MM.1S (cell line): Measurements from ENCODE around the gene DCN.

Experiments used
- DNase-seq: peaks from one replicate; pipeline ENCODE4 v3.0.0-alpha.2; 2015
- H2AFZ ChIP-seq: fragments of 300-600 bp; sonication (generic); 2 replicates; pipeline ENCODE4 v1.6.0; 2016; ENCODE audit warnings: antibody characterized with exemption, low read length
- H3F3A ChIP-seq: fragments of 300-600 bp; sonication (generic); 2 replicates; pipeline ENCODE4 v1.6.1; 2016; ENCODE audit warnings: mild to moderate bottlenecking, antibody characterized with exemption, low read length, moderate library complexity, mixed read lengths; ENCODE audit not compliant: insufficient read depth
- H3K27ac ChIP-seq: fragments of 300-600 bp; sonication (generic); 2 replicates; pipeline ENCODE4 v1.5.1; 2016; ENCODE audit warnings: mild to moderate bottlenecking, low read length
- H3K27me3 ChIP-seq: fragments of 300-600 bp; sonication (generic); replicated peaks from 2 replicates; pipeline ENCODE4 v1.6.0; 2016; ENCODE audit warnings: low read length; ENCODE audit not compliant: insufficient read depth
- H3K36me3 ChIP-seq: fragments of 300-600 bp; sonication (generic); replicated peaks from 2 replicates; pipeline ENCODE4 v1.6.1; 2016; ENCODE audit warnings: mild to moderate bottlenecking, low read length, mixed read lengths; ENCODE audit not compliant: insufficient read depth
- H3K4me1 ChIP-seq: fragments of 300-600 bp; sonication (generic); 2 replicates; pipeline ENCODE4 v1.6.1; 2016; ENCODE audit warnings: low read length, mixed read lengths
- H3K4me2 ChIP-seq: fragments of 300-600 bp; sonication (generic); 2 replicates; pipeline ENCODE4 v1.6.0; 2016; ENCODE audit warnings: low read depth, low read length
- H3K4me3 ChIP-seq: fragments of 300-600 bp; sonication (generic); 2 replicates; pipeline ENCODE4 v1.5.1; 2016; ENCODE audit warnings: low read length, mixed read lengths
- H3K79me2 ChIP-seq: fragments of 300-600 bp; sonication (generic); 2 replicates; pipeline ENCODE4 v1.6.1; 2016; ENCODE audit warnings: mixed run types, low read length, mixed read lengths
- H3K9ac ChIP-seq: fragments of 300-600 bp; sonication (generic); 2 replicates; pipeline ENCODE4 v1.6.1; 2016; ENCODE audit warnings: low read length, mixed read lengths
- H3K9me2 ChIP-seq: fragments of 300-600 bp; sonication (generic); replicated peaks from 2 replicates; pipeline ENCODE4 v1.6.1; 2016; ENCODE audit warnings: mild to moderate bottlenecking, low read length, mixed read lengths; ENCODE audit not compliant: insufficient read depth
- H3K9me3 ChIP-seq: fragments of 300-600 bp; sonication (generic); replicated peaks from 2 replicates; pipeline ENCODE4 v1.6.1; 2016; ENCODE audit warnings: mild to moderate bottlenecking, low read length, mixed read lengths; ENCODE audit not compliant: insufficient read depth
- H4K20me1 ChIP-seq: fragments of 300-600 bp; sonication (generic); 2 replicates; pipeline ENCODE4 v1.6.1; 2016; ENCODE audit warnings: mild to moderate bottlenecking, low read length, moderate library complexity, mixed read lengths; ENCODE audit not compliant: insufficient read depth
- CTCF ChIP-seq: fragments of 300-600 bp; sonication (generic); IDR thresholded peaks from 2 replicates; pipeline ENCODE4 v1.5.1; 2016; ENCODE audit warnings: antibody characterized with exemption, low read length, mixed read lengths
- EZH2 ChIP-seq: fragments of 300-600 bp; sonication (generic); optimal IDR thresholded peaks from 2 replicates; pipeline ENCODE3; 2017; ENCODE audit warnings: low read depth, mild to moderate bottlenecking, antibody characterized with exemption, low read length, mixed read lengths
- EZH2phosphoT487 ChIP-seq: fragments of 300-600 bp; sonication (generic); IDR thresholded peaks from 2 replicates; pipeline ENCODE4 v1.6.1; 2018; ENCODE audit warnings: antibody characterized with exemption, low read length

Gene DCN

DNA sequence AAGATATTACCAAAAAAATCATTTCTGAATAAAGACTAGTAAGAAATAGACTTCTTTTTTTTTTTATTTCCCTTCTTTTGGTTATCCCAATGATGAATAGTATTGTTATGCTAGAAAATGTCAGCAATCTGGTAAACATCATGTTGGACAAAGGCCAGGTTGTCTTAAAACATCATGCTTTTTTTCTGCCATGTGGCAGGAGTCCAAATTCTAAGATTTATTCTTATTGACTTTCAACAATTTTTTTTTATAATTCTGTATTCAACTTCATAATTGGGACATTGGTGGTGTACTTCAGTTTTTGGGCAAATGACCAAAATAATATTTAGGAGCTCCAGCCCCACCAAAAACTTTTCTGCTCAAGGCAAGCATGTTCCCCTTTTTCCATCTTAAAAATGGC, 10.5 kb downstream of the DCN start:
- Histone ChIP-seq H3K36me3 (no peaks in the 10 kb centered on the region), H3K4me2 (no peak overlapping the region), H3K4me3 (no peak overlapping the region), H3K27me3 (no peaks in the 10 kb centered on the region), H3K27ac (no peak overlapping the region), H4K20me1 (no peaks in the 10 kb centered on the region), H3K79me2 (no peaks in the 10 kb centered on the region), H3K9ac (no peak overlapping the region), H3K9me3 (no peaks in the 10 kb centered on the region), H3F3A (no peaks in the 10 kb centered on the region), H3K4me1 (no peaks in the 10 kb centered on the region), H2AFZ (no peak overlapping the region), H3K9me2 (no peaks in the 10 kb centered on the region)
- no peak for DNase-seq
- TF ChIP-seq CTCF = no peak
- TF ChIP-seq EZH2phosphoT487 = no peak
- TF ChIP-seq EZH2 = no peak

- no peak overlapping the region for H3K27ac ChIP-seq
- H3F3A ChIP-seq = no peaks in the 10 kb centered on the region
- no peak for TF ChIP-seq EZH2phosphoT487
- no peak for TF ChIP-seq CTCF
- no peak for TF ChIP-seq EZH2
- H3K36me3 ChIP-seq = no peaks in the 10 kb centered on the region
- H3K9ac ChIP-seq = no peak overlapping the region
- no peak for DNase-seq
- H3K4me3 ChIP-seq = no peak overlapping the region
- no peaks in the 10 kb centered on the region for H3K9me3 ChIP-seq
- no peaks in the 10 kb centered on the region for H3K4me1 ChIP-seq
- H3K9me2 ChIP-seq = no peaks in the 10 kb centered on the region
- no peaks in the 10 kb centered on the region for H3K79me2 ChIP-seq
- H4K20me1 ChIP-seq = no peaks in the 10 kb centered on the region
- no peaks in the 10 kb centered on the region for H3K27me3 ChIP-seq
- no peak overlapping the region for H2AFZ ChIP-seq
- no peak overlapping the region for H3K4me2 ChIP-seq
Measured at GRCh38 chr12:91171476-91171875, 11.1 kb downstream of the DCN start.

GRCh38 chr12:91163116-91163515, 19.5 kb downstream of the DCN start:
- no peaks in the 10 kb centered on the region for H4K20me1 ChIP-seq
- H3K9me2 ChIP-seq = no peaks in the 10 kb centered on the region
- H3K36me3 ChIP-seq = no peaks in the 10 kb centered on the region
- no peaks in the 10 kb centered on the region for H3K27me3 ChIP-seq
- H3K27ac ChIP-seq = no peak overlapping the region
- H3K9ac ChIP-seq = no peak overlapping the region
- no peak for DNase-seq
- TF ChIP-seq CTCF = no peak
- no peak for TF ChIP-seq EZH2
- TF ChIP-seq EZH2phosphoT487 = no peak
- no peak overlapping the region for H2AFZ ChIP-seq
- H3K4me3 ChIP-seq = no peak overlapping the region
- H3K9me3 ChIP-seq = no peaks in the 10 kb centered on the region
- H3K4me2 ChIP-seq = no peak overlapping the region
- no peaks in the 10 kb centered on the region for H3K4me1 ChIP-seq
- H3F3A ChIP-seq = no peaks in the 10 kb centered on the region
- H3K79me2 ChIP-seq = no peaks in the 10 kb centered on the region
